GM12874 (cell line): ENCODE data around the gene CLSTN2.

ENCODE experiments used
- CTCF ChIP-seq: IDR thresholded peaks from 2 replicates; pipeline ENCODE4 v1.5.1; 2011; ENCODE audit warnings: low read depth, mild to moderate bottlenecking, control low read depth, low read length, moderate library complexity; ENCODE audit not compliant: insufficient read depth

CLSTN2 gene

DNA sequence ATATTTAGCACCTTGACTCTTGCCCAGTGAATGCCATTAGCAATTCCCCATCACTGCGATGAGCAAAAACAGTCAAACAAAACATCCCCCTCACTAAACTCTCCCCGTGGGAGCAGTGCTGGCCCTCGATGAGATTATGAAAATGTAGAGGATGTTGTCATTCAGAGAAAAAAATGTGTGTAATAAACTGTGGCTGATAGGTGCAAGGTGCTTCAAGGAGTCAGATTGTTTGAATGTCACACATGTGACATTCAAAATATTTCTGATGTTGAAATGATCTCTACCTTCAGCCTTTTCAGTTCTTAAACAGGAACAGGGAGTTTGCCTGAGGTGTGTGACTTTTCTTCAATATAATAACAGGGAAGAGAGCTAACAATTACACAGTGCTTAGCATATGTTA is 461.1 kb downstream of the CLSTN2 start:
- no peak for TF ChIP-seq CTCF

GRCh38 chr3:140397847-140398246 is 462.9 kb downstream of the CLSTN2 start:
- TF ChIP-seq CTCF, result no peak

- TF ChIP-seq CTCF, result no peak
Observed at GRCh38 chr3:140398387-140398786, 463.4 kb downstream of the CLSTN2 start.

- TF ChIP-seq CTCF, result no peak
Observed at GRCh38 chr3:140399871-140400270, 464.9 kb downstream of the CLSTN2 start.

DNA sequence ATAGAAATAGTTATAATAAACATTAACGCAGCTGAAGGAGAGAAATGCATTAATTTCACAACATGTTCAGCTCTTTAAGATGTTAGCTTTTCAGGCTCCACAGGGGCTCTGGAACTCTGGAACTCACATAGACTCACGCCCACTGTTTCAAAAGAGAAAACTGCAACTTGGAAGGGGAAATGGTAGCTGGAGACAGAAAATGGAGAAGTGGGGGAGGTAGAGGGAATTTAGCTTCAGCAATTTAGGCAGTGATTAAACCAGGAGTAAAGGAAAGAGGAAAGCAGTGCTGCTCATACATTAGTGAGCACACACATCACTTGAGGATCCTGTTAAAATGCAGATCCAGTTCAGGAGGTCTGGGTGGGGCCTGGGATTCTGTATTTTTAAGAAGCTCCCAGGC is 468.1 kb downstream of the CLSTN2 start:
- no peak for TF ChIP-seq CTCF

GRCh38 chr3:140403608-140404007 is 468.6 kb downstream of the CLSTN2 start:
- TF ChIP-seq CTCF, result no peak

DNA sequence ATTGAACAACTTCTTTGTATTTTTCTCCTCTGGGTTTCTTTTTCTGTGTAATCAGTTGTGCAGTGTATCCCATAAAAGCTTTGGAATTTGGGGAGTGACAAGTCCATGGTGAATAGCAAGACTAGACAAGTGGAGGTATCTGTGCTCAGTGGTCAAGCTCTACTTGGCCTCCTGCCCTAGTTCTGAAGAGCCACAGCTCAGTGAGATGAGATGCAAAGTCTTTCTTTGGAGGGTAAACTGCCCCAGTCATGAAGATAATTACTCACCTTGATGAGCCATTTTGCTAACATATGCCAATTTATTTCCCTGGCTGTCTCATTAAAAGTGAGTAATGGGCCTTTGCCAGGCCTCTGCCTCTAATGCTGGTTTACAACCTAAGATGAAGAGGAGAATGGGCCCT is 471.7 kb downstream of the CLSTN2 start:
- TF ChIP-seq CTCF, result no peak

GRCh38 chr3:140408252-140408651 is 473.3 kb downstream of the CLSTN2 start:
- TF ChIP-seq CTCF, result no peak
